ENCODE data around the gene CCDC13. TPM values are rescaled to one million over a fixed set of nuclear protein-coding genes. Genes with fewer than 3 reads are reported as not detected.

The CCDC13 gene
- polyA plus RNA-seq, 2 of the 4 experiments (the other 2 are of a cell fraction), result 0.41 to 0.47 TPM

DNA sequence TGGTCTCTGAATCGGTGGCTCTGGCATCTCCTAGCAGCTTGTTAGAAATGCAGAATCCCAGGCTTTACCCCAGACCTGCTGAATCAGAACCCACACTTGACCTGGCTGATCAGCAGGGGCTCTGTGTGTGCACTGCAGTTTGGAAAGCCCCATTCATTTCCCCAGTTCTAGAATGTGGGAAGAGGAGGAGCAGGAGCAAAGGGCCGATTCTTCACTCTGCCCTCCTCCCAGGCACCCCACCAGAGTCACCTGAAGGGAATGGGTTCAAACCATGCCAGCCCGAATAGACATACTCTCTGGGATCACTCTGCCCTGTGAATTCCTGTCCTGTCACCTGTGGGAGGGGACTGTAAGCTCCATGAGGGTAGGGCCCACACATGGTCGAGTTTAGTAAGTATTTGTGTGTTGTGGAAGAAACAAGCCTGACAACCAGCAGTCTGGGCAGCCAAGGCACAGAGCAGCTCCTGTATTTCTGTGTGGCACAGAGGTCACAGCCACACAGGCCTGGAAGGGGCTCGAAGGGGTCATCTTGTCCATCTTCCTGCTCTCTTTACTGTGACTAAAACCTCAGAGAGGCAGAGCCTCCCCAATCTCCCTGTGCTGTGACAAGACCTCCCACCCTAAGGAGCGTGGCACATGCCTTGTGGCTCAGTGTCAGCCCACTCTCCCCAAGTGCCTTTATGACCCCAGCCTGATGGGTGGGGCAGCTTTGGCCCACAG, 41.4 kb downstream of the CCDC13 start:
- CTCF ChIA-PET, result interaction anchor here (1.1 kb wide), 1 partner anchor 150 kb away, joined by 3 read pairs; no protein-coding TSS in a partner anchor

DNA sequence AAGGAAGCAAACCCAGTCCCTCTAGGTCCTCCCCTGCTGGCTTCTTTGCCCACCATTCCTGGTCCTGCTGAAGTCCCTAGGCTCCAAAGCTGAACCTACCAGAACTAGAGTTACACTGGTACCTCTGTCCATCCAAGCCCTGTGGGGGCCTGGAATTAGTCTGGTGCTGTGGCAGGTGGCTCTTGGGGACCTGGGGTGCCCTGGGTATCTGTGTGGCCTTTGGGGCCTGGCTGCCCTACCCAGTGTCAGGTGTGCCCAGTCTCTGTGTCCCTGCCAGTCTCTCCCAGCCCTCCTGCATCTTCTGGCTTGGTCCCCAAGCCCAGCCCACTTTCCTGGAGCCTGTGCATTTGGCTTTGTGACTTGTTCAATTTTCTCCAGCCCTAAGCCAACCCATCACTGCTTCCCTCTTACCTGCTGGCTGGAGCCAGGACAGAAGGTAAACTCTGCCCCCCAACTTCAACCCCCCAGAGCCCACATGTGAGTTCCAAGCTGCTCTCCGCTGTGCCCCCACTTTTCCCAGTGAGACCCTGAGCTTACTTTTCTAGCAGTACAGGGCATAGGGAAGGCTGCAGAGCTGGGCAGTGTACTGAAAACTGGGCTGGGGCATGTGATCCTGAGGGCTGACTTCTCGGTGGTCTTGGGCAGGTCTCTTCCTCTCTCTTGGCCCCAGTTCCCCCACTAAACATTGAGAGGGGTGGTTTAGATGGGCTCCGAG, 42.2 kb downstream of the CCDC13 start:
- no peak overlapping the region for H3K4me2 ChIP-seq
- H3K4me3 ChIP-seq, result no peak overlapping the region
- no peak for DNase-seq (ENCODE audit: low read depth in 1 of 2, low spot score in 1 of 2)
- CTCF ChIA-PET, result no interaction called here
- H3K9me3 ChIP-seq, result no peaks in the 10 kb centered on the region
- no peak for ATAC-seq
- WGBS (ENCODE audit: missing lambda C conversion rate), result 36% methylated on average over 3 of the region's 3 CpGs
- no peaks in the 10 kb centered on the region for H3K4me1 ChIP-seq
- POLR2A ChIA-PET, result no interaction called here
- no peak for FAIRE-seq
- H3K27ac ChIP-seq, result no peak overlapping the region
- TF ChIP-seq CHD2 (IDR thresholded peaks at IDR 0.05; ENCODE audit: low read length, partially characterized antibody) (no peak), MAFK (IDR thresholded peaks at IDR 0.05; ENCODE audit: partially characterized antibody) (no peak), GATA3 (IDR thresholded peaks at IDR 0.05; ENCODE audit: borderline replicate concordance) (no peak), RFX5 (IDR thresholded peaks at IDR 0.05) (no peak), ESRRA (IDR thresholded peaks at IDR 0.05; ENCODE audit: borderline replicate concordance, low read length) (no peak), EHMT2 (IDR thresholded peaks at IDR 0.05; ENCODE audit: low read depth) (no peak), PHF8 (IDR thresholded peaks at IDR 0.05; ENCODE audit: borderline replicate concordance, low read depth) (no peak), KDM5A (IDR thresholded peaks at IDR 0.05) (no peak), ZSCAN20 (CRISPR knock-in tag; IDR thresholded peaks at IDR 0.05) (no peak), KDM1A (IDR thresholded peaks at IDR 0.05; ENCODE audit: low read depth) (no peak), HOXB5 (CRISPR knock-in tag; IDR thresholded peaks at IDR 0.05) (no peak), NPAS2 (CRISPR knock-in tag; IDR thresholded peaks at IDR 0.05; ENCODE audit: borderline replicate concordance) (no peak), HDAC2 (IDR thresholded peaks at IDR 0.05) (no peak)

More for the DNA sequence above, 41.4 kb downstream of the CCDC13 start:
- POLR2A ChIA-PET, result no interaction called here
- H3K27ac ChIP-seq, result no peak overlapping the region
- H3K4me3 ChIP-seq, result no peak overlapping the region
- no peak for DNase-seq (ENCODE audit: low read depth in 1 of 2, low spot score in 1 of 2)
- H3K4me1 ChIP-seq, result no peaks in the 10 kb centered on the region
- no peak for TF ChIP-seq EP300 (IDR thresholded peaks at IDR 0.05)
- TF ChIP-seq RCOR1 (IDR thresholded peaks at IDR 0.05; ENCODE audit: low read depth, low read length), result no peak
- TF ChIP-seq, protein P1, sequence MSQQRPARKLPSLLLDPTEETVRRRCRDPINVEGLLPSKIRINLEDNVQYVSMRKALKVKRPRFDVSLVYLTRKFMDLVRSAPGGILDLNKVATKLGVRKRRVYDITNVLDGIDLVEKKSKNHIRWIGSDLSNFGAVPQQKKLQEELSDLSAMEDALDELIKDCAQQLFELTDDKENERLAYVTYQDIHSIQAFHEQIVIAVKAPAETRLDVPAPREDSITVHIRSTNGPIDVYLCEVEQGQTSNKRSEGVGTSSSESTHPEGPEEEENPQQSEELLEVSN (IDR thresholded peaks at IDR 0.05; ENCODE audit: borderline replicate concordance, low read depth), result no peak
- TF ChIP-seq KDM5A (IDR thresholded peaks at IDR 0.05), result no peak
- TF ChIP-seq, protein P2, sequence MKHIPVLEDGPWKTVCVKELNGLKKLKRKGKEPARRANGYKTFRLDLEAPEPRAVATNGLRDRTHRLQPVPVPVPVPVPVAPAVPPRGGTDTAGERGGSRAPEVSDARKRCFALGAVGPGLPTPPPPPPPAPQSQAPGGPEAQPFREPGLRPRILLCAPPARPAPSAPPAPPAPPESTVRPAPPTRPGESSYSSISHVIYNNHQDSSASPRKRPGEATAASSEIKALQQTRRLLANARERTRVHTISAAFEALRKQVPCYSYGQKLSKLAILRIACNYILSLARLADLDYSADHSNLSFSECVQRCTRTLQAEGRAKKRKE (CRISPR knock-in tag; IDR thresholded peaks at IDR 0.05; ENCODE audit: low read depth), result no peak
- no peak for TF ChIP-seq RARB (CRISPR knock-in tag; IDR thresholded peaks at IDR 0.05)
- TF ChIP-seq NR3C1 (IDR thresholded peaks at IDR 0.05), result no peak
- TF ChIP-seq RFX5 (IDR thresholded peaks at IDR 0.05), result no peak
- no peak for TF ChIP-seq NFE2L2 (conservative IDR thresholded peaks at IDR 0.05; ENCODE audit: low read length)
- no peak for TF ChIP-seq SREBF2 (IDR thresholded peaks at IDR 0.05)
- TF ChIP-seq, protein P3, sequence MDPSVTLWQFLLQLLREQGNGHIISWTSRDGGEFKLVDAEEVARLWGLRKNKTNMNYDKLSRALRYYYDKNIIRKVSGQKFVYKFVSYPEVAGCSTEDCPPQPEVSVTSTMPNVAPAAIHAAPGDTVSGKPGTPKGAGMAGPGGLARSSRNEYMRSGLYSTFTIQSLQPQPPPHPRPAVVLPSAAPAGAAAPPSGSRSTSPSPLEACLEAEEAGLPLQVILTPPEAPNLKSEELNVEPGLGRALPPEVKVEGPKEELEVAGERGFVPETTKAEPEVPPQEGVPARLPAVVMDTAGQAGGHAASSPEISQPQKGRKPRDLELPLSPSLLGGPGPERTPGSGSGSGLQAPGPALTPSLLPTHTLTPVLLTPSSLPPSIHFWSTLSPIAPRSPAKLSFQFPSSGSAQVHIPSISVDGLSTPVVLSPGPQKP (IDR thresholded peaks at IDR 0.05; ENCODE audit: low read depth, low read length), result no peak
- TF ChIP-seq CEBPB (IDR thresholded peaks at IDR 0.05), result no peak
- TF ChIP-seq, protein P4, sequence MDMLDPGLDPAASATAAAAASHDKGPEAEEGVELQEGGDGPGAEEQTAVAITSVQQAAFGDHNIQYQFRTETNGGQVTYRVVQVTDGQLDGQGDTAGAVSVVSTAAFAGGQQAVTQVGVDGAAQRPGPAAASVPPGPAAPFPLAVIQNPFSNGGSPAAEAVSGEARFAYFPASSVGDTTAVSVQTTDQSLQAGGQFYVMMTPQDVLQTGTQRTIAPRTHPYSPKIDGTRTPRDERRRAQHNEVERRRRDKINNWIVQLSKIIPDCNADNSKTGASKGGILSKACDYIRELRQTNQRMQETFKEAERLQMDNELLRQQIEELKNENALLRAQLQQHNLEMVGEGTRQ (IDR thresholded peaks at IDR 0.05), result no peak
- no peak for TF ChIP-seq EHMT2 (IDR thresholded peaks at IDR 0.05; ENCODE audit: low read depth)
- TF ChIP-seq ZFP36 (IDR thresholded peaks at IDR 0.05; ENCODE audit: borderline replicate concordance, partially characterized antibody), result no peak
- 8% methylated on average over 2 of the region's 6 CpGs for WGBS (ENCODE audit: missing lambda C conversion rate)
- no peaks in the 10 kb centered on the region for H3K9me3 ChIP-seq
- no peak for FAIRE-seq
- no peak overlapping the region for H3K4me2 ChIP-seq
- no peak for ATAC-seq

All from A549 (cell line).